Neural cell (in vitro differentiated cells): ENCODE measurements around the gene TMEM254. TPM values are rescaled to one million over a fixed set of nuclear protein-coding genes. Genes with fewer than 3 reads are reported as not detected.
"Not testable (repeated sequence)": the region's sequence is repeated elsewhere in the genome, so short reads cannot be mapped to it uniquely, and the experiment has no call there.

ENCODE experiments used
- H2AFZ ChIP-seq: fragments of 200-600, 300-800 bp; sonication (generic), shearing (Covaris generic); 2 replicates; pipeline ENCODE4 v1.6.0; 2014; ENCODE audit warnings: low read depth, mild to moderate bottlenecking, antibody characterized with exemption, low read length, moderate library complexity
- H3F3A ChIP-seq: fragments of 200-600 bp; shearing (Covaris generic); 2 replicates; pipeline ENCODE4 v1.6.1; 2016; ENCODE audit warnings: mild to moderate bottlenecking, moderate library complexity, mixed read lengths, antibody characterized with exemption, low read length; ENCODE audit not compliant: insufficient read depth, poor library complexity, severe bottlenecking
- H3K27ac ChIP-seq: fragments of 200-600, 300-800 bp; sonication (generic), shearing (Covaris generic); 2 replicates; pipeline ENCODE4 v1.5.1; 2014; ENCODE audit warnings: mild to moderate bottlenecking, low read length, moderate library complexity
- H3K27me3 ChIP-seq: fragments of 300-800, 200-600 bp; sonication (generic), shearing (Covaris generic); 2 replicates; pipeline ENCODE4 v1.6.0; 2014; ENCODE audit warnings: mild to moderate bottlenecking, low read depth, low read length, moderate library complexity; ENCODE audit not compliant: insufficient read depth
- H3K36me3 ChIP-seq: fragments of 300-800, 200-600 bp; sonication (generic), shearing (Covaris generic); 2 replicates; pipeline ENCODE4 v1.5.1; 2014; ENCODE audit warnings: mild to moderate bottlenecking, antibody characterized with exemption, low read length, moderate library complexity; ENCODE audit not compliant: insufficient read depth
- H3K4me2 ChIP-seq: fragments of 300-800, 200-600 bp; sonication (generic), shearing (Covaris generic); 2 replicates; pipeline ENCODE4 v1.6.0; 2014; ENCODE audit warnings: mild to moderate bottlenecking, low read length
- H3K4me3 ChIP-seq: fragments of 300-800, 200-600 bp; sonication (generic), shearing (Covaris generic); 2 replicates; pipeline ENCODE4 v1.5.1; 2014; ENCODE audit warnings: mild to moderate bottlenecking, low read length, moderate library complexity
- H3K79me2 ChIP-seq: fragments of 200-600 bp; shearing (Covaris generic); replicated peaks from 2 replicates; pipeline ENCODE4 v1.6.0; 2014; ENCODE audit warnings: mild to moderate bottlenecking, low read length, moderate library complexity; ENCODE audit not compliant: insufficient read depth
- H3K9ac ChIP-seq: fragments of 300-800, 200-600 bp; sonication (generic), shearing (Covaris generic); 2 replicates; pipeline ENCODE4 v1.6.1; 2016; ENCODE audit warnings: mild to moderate bottlenecking, low read length, mixed read lengths
- H3K9me2 ChIP-seq: fragments of 200-600 bp; shearing (Covaris generic); 2 replicates; pipeline ENCODE4 v1.6.1; 2016; ENCODE audit warnings: mild to moderate bottlenecking, low read length, mixed read lengths; ENCODE audit not compliant: insufficient read depth
- H3K9me3 ChIP-seq: fragments of 200-600, 300-800 bp; sonication (generic), shearing (Covaris generic); 2 replicates; pipeline ENCODE4 v1.6.1; 2016; ENCODE audit warnings: mild to moderate bottlenecking, mixed run types, low read length, moderate library complexity, mixed read lengths
- H4K20me1 ChIP-seq: fragments of 200-600 bp; shearing (Covaris generic); 2 replicates; pipeline ENCODE4 v1.6.1; 2016; ENCODE audit warnings: mild to moderate bottlenecking, mixed run types; ENCODE audit not compliant: insufficient read depth
- EP300 ChIP-seq: fragments of 450-650 bp; conservative IDR thresholded peaks from 2 replicates; pipeline ENCODE4 v1.6.1; 2014; ENCODE audit warnings: antibody characterized with exemption, mild to moderate bottlenecking, moderate library complexity; ENCODE audit not compliant: poor library complexity, severe bottlenecking
- EZH2 ChIP-seq: fragments of 200-600, 300-800 bp; shearing (Covaris generic), sonication (generic); IDR thresholded peaks from 2 replicates; pipeline ENCODE4 v1.6.1; 2014; ENCODE audit warnings: antibody characterized with exemption, low read length, borderline replicate concordance, mild to moderate bottlenecking; ENCODE audit not compliant: insufficient read depth, poor library complexity, severe bottlenecking
- MXI1 ChIP-seq: fragments of 450-650 bp; conservative IDR thresholded peaks from 2 replicates; pipeline ENCODE4 v1.6.1; 2014; ENCODE audit warnings: antibody characterized with exemption, mild to moderate bottlenecking; ENCODE audit not compliant: poor library complexity, severe bottlenecking
- POLR2AphosphoS5 ChIP-seq: IDR thresholded peaks from 2 replicates; pipeline ENCODE4 v1.6.1; 2012
- RAD21 ChIP-seq: fragments of 450-650 bp; conservative IDR thresholded peaks from 2 replicates; pipeline ENCODE4 v1.6.1; 2014; ENCODE audit warnings: antibody characterized with exemption, mild to moderate bottlenecking, moderate library complexity
- SMC3 ChIP-seq: fragments of 450-650 bp; conservative IDR thresholded peaks from 2 replicates; pipeline ENCODE4 v1.6.1; 2014; ENCODE audit warnings: antibody characterized with exemption, mild to moderate bottlenecking, moderate library complexity; ENCODE audit not compliant: poor library complexity
- TAF1 ChIP-seq: IDR thresholded peaks from 2 replicates; pipeline ENCODE4 v1.6.1; 2012; ENCODE audit warnings: low read depth
- polyA plus RNA-seq: library from polyadenylated mRNA; depleted of rRNA; stranded (reverse); fragments of >200 nt; gene quantifications from 2 replicates; pipeline ENCODE4 v1.2.3, GENCODE V29; 2014
- TF ChIP-seq, protein P1 (sequence below): IDR thresholded peaks from 2 replicates; pipeline ENCODE4 v1.6.1; 2012; ENCODE audit warnings: borderline replicate concordance
- TF ChIP-seq, protein P2 (sequence below): fragments of 450-650 bp; IDR thresholded peaks from 2 replicates; pipeline ENCODE4 v1.5.1; 2014; ENCODE audit warnings: antibody characterized with exemption, mild to moderate bottlenecking, moderate library complexity; ENCODE audit not compliant: poor library complexity, severe bottlenecking

The TMEM254 gene
- polyA plus RNA-seq, 1 donor from 2014 or later, result 24.3 TPM

- H3K27me3 ChIP-seq, result no peaks in the 10 kb centered on the region
- H2AFZ ChIP-seq, result no peak overlapping the region
- H3K4me3 ChIP-seq, result no peak overlapping the region
- no peak overlapping the region for H3K27ac ChIP-seq
- no peaks in the 10 kb centered on the region for H3F3A ChIP-seq
- no peaks in the 10 kb centered on the region for H3K36me3 ChIP-seq
- H3K4me2 ChIP-seq, result no peak overlapping the region
- TF ChIP-seq EP300 (no peak), MXI1 (no peak), SMC3 (no peak), RAD21 (no peak), EZH2 (no peak), TAF1 (no peak), POLR2AphosphoS5 (no peak)
- TF ChIP-seq, protein P1, sequence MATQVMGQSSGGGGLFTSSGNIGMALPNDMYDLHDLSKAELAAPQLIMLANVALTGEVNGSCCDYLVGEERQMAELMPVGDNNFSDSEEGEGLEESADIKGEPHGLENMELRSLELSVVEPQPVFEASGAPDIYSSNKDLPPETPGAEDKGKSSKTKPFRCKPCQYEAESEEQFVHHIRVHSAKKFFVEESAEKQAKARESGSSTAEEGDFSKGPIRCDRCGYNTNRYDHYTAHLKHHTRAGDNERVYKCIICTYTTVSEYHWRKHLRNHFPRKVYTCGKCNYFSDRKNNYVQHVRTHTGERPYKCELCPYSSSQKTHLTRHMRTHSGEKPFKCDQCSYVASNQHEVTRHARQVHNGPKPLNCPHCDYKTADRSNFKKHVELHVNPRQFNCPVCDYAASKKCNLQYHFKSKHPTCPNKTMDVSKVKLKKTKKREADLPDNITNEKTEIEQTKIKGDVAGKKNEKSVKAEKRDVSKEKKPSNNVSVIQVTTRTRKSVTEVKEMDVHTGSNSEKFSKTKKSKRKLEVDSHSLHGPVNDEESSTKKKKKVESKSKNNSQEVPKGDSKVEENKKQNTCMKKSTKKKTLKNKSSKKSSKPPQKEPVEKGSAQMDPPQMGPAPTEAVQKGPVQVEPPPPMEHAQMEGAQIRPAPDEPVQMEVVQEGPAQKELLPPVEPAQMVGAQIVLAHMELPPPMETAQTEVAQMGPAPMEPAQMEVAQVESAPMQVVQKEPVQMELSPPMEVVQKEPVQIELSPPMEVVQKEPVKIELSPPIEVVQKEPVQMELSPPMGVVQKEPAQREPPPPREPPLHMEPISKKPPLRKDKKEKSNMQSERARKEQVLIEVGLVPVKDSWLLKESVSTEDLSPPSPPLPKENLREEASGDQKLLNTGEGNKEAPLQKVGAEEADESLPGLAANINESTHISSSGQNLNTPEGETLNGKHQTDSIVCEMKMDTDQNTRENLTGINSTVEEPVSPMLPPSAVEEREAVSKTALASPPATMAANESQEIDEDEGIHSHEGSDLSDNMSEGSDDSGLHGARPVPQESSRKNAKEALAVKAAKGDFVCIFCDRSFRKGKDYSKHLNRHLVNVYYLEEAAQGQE, result no peak
- TF ChIP-seq, protein P2, sequence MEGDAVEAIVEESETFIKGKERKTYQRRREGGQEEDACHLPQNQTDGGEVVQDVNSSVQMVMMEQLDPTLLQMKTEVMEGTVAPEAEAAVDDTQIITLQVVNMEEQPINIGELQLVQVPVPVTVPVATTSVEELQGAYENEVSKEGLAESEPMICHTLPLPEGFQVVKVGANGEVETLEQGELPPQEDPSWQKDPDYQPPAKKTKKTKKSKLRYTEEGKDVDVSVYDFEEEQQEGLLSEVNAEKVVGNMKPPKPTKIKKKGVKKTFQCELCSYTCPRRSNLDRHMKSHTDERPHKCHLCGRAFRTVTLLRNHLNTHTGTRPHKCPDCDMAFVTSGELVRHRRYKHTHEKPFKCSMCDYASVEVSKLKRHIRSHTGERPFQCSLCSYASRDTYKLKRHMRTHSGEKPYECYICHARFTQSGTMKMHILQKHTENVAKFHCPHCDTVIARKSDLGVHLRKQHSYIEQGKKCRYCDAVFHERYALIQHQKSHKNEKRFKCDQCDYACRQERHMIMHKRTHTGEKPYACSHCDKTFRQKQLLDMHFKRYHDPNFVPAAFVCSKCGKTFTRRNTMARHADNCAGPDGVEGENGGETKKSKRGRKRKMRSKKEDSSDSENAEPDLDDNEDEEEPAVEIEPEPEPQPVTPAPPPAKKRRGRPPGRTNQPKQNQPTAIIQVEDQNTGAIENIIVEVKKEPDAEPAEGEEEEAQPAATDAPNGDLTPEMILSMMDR, result no peak
- no peaks in the 10 kb centered on the region for H3K9me2 ChIP-seq
- H3K9me3 ChIP-seq, result no peaks in the 10 kb centered on the region
- H3K79me2 ChIP-seq, result no peaks in the 10 kb centered on the region
- H4K20me1 ChIP-seq, result no peaks in the 10 kb centered on the region
- H3K9ac ChIP-seq, result no peak overlapping the region
Observed at GRCh38 chr10:80066809-80067208, 11.7 kb upstream of the TMEM254 start.

- H3K4me2 ChIP-seq, H3F3A ChIP-seq, H3K9ac ChIP-seq, H3K27me3 ChIP-seq, H2AFZ ChIP-seq, H3K9me2 ChIP-seq, H3K36me3 ChIP-seq, H3K9me3 ChIP-seq, H3K27ac ChIP-seq, H4K20me1 ChIP-seq, H3K79me2 ChIP-seq, H3K4me3 ChIP-seq: not testable (repeated sequence)
Observed at GRCh38 chr10:80067821-80068220, 10.6 kb upstream of the TMEM254 start.

DNA sequence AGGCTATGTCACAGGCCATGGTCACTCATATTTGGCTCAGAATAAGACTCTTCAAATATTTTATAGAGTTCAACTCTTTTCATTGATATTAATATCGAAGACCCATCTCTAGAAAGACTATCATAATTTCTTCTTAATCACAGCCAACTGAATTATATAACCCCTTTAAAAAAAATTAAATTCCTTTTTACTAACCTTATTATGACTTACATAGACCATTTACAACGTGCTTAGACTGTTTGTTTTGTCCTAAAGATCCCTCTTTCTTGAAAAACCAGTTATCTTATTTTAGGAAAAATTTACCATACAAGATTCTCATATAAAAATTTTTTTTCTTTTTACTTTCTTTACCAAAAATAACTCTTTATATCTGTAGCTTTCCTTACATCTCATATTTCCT lies 10.2 kb upstream of the TMEM254 start:
- H3K4me2 ChIP-seq, result no peak overlapping the region
- no peaks in the 10 kb centered on the region for H3K79me2 ChIP-seq
- TF ChIP-seq EZH2 (no peak), SMC3 (no peak), TAF1 (no peak), POLR2AphosphoS5 (no peak)
- TF ChIP-seq, protein P1, result no peak
- TF ChIP-seq, protein P2, result no peak
- no peaks in the 10 kb centered on the region for H3K9me2 ChIP-seq
- H3K9me3 ChIP-seq, result no peaks in the 10 kb centered on the region
- H3K27me3 ChIP-seq, result no peaks in the 10 kb centered on the region
- H2AFZ ChIP-seq, result no peak overlapping the region
- H3F3A ChIP-seq, result no peaks in the 10 kb centered on the region
- no peak overlapping the region for H3K9ac ChIP-seq
- H4K20me1 ChIP-seq, result no peaks in the 10 kb centered on the region
- H3K4me3 ChIP-seq, result no peak overlapping the region
- no peaks in the 10 kb centered on the region for H3K36me3 ChIP-seq
- no peak overlapping the region for H3K27ac ChIP-seq
